ENCODE data around the gene PODXL.
A peak's percentile ranks its signal among the peaks of the same experiment; 100 is the strongest.

Gene PODXL

DNA sequence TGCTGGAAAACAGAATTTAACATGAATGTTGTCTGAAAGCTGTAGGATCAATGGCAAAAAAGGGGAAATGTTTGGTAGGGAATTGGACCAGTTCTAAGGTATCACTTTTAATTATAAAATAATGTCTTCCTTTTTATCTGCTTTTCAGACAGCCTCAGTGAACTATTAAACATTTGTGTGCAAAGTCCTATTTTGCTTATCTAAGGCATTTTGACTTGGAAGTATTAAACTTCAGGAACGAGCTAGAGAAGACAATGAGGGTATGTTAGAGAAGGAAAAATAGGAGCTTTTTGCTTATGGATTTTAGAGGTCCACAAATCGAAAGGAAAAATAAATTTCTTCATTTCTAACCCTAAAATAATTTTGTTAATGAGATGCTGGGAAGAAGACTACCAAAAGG is 63.3 kb downstream of the PODXL start:
- Histone ChIP-seq H3K4me3 (ENCODE audit: low read depth, low read length) (no peak overlapping the region), H3K27ac (peak overlapping the region; percentile 60), H3K36me3 (peaks cover 4% of the 10 kb centered on the region; the same call in 1 of the 2 replicates), H3K27me3 (ENCODE audit: insufficient read depth, low read depth, severe bottlenecking) (no peaks in the 10 kb centered on the region), H3K9me3 (ENCODE audit: severe bottlenecking) (no peaks in the 10 kb centered on the region)
- DNase-seq, result no peak
- TF ChIP-seq, protein P1, sequence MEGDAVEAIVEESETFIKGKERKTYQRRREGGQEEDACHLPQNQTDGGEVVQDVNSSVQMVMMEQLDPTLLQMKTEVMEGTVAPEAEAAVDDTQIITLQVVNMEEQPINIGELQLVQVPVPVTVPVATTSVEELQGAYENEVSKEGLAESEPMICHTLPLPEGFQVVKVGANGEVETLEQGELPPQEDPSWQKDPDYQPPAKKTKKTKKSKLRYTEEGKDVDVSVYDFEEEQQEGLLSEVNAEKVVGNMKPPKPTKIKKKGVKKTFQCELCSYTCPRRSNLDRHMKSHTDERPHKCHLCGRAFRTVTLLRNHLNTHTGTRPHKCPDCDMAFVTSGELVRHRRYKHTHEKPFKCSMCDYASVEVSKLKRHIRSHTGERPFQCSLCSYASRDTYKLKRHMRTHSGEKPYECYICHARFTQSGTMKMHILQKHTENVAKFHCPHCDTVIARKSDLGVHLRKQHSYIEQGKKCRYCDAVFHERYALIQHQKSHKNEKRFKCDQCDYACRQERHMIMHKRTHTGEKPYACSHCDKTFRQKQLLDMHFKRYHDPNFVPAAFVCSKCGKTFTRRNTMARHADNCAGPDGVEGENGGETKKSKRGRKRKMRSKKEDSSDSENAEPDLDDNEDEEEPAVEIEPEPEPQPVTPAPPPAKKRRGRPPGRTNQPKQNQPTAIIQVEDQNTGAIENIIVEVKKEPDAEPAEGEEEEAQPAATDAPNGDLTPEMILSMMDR (IDR thresholded peaks at IDR 0.05; ENCODE audit: low read depth, low read length), result no peak

DNA sequence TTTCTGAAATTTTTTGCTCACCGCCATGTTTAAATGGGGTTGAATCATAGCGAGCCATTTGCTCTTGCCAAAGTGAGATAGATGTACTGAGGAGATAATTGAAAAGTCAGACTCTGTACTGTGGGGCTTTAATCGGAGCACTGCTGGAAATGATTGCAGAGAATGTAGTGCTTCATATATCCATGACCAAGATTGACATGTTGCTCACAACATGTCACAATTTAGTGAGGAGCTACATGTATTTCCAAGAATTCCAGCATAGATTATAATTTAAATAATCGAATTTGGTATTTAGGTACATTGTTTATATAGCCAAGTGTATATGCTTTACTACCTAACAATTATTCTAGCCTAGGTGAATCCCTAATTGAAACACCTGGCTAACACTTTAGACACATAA is 66.5 kb downstream of the PODXL start:
- DNase-seq, result no peak
- TF ChIP-seq, protein P1 (IDR thresholded peaks at IDR 0.05; ENCODE audit: low read depth, low read length), result no peak
- no peak overlapping the region for H3K27ac ChIP-seq
- no peaks in the 10 kb centered on the region for H3K9me3 ChIP-seq (ENCODE audit: severe bottlenecking)
- no peak overlapping the region for H3K4me3 ChIP-seq (ENCODE audit: low read depth, low read length)
- no peaks in the 10 kb centered on the region for H3K36me3 ChIP-seq
- H3K27me3 ChIP-seq (ENCODE audit: insufficient read depth, low read depth, severe bottlenecking), result no peaks in the 10 kb centered on the region

DNA sequence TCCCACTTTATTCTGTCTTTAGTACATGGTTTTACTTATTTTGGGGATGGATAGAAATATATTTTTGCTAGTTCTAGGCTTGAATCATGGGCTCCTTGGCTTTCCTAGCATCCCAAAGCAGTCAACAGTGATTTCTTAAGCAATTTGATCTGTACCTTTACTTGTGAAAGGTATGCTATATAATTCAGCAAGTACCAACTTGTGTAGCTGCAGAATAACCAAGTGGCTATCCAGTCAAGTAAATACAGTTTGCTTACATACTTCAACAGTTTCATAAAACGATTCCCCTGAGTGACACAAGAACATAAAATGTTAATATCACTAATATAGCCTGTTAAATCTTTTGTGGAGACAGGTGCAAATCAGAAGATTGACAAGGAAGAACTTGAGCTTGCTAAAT is 67.2 kb downstream of the PODXL start:
- no peak overlapping the region for H3K4me3 ChIP-seq (ENCODE audit: low read depth, low read length)

DNA sequence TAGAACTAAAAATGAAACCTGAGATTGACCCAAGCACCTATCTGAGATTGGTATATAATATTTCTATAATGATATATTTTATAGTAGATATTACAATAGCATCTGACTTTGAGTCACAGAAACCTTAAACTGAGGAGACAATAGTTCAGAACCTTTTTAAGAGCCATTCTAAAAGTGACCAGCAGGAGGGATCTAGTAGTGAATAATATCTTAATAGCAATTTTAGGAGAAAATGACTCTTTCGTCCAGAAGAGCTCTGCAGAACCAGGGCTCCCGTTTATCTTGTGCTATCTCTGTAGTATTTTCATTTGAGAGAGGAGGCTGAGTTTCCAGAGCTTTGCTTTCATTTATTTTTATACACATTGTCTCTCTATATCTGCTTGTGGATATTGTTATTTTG is 68.1 kb downstream of the PODXL start:
- Histone ChIP-seq H3K27ac (no peak overlapping the region), H3K9me3 (ENCODE audit: severe bottlenecking) (no peaks in the 10 kb centered on the region), H3K4me3 (ENCODE audit: low read depth, low read length) (no peak overlapping the region), H3K27me3 (ENCODE audit: insufficient read depth, low read depth, severe bottlenecking) (no peaks in the 10 kb centered on the region), H3K36me3 (no peaks in the 10 kb centered on the region)
- TF ChIP-seq, protein P1 (IDR thresholded peaks at IDR 0.05; ENCODE audit: low read depth, low read length), result no peak
- no peak for DNase-seq

More for the DNA sequence above, 67.2 kb downstream of the PODXL start:
- Histone ChIP-seq H3K36me3 (no peaks in the 10 kb centered on the region), H3K27me3 (ENCODE audit: insufficient read depth, low read depth, severe bottlenecking) (no peaks in the 10 kb centered on the region), H3K9me3 (ENCODE audit: severe bottlenecking) (no peaks in the 10 kb centered on the region), H3K27ac (no peak overlapping the region)
- TF ChIP-seq, protein P1 (IDR thresholded peaks at IDR 0.05; ENCODE audit: low read depth, low read length), result no peak
- no peak for DNase-seq

DNA sequence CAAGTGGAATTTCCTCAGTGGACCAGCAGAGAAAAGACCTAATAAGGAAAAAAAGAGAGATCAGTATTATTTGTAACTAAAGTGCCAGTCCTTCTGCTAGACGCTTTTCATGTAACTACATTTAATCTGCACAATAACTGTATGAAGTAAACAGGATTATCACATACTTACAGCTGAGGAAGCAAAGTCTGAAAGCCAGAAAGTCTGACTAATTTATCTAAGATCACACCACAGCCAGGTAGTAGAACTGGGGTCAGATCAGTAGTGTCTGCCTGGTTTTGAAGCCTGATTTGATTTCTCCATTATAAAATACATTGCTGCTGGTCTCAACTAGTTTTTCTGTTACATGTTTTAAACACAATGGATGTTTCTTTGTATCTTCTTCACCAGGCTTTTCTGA is 69.2 kb downstream of the PODXL start:
- Histone ChIP-seq H3K27ac (peak overlapping the region; percentile 28; the same call in 1 of the 2 replicates), H3K27me3 (ENCODE audit: insufficient read depth, low read depth, severe bottlenecking) (no peaks in the 10 kb centered on the region), H3K9me3 (ENCODE audit: severe bottlenecking) (no peaks in the 10 kb centered on the region), H3K4me3 (ENCODE audit: low read depth, low read length) (no peak overlapping the region), H3K36me3 (no peaks in the 10 kb centered on the region)
- DNase-seq, result no peak
- TF ChIP-seq, protein P1 (IDR thresholded peaks at IDR 0.05; ENCODE audit: low read depth, low read length), result no peak

DNA sequence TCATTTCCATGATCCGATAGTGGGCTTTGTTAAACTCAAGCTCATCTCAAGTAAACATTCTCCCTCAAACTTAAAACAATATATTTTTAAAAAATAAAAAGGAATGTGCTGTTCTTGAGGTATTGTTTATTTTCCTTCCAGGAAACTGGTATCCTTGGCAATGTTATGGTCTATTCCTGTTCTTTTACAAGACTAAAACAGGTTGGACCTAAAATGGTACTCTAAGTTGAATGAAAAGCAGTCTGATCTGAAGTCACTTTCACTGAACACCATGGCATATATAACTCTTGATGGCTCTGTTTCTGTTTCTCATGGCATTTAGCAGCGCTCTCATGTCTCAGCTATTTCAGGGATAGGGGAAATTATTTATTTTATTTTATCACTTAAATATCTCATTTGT is 70.1 kb downstream of the PODXL start:
- Histone ChIP-seq H3K4me3 (ENCODE audit: low read depth, low read length) (no peak overlapping the region), H3K9me3 (ENCODE audit: severe bottlenecking) (no peaks in the 10 kb centered on the region), H3K27ac (no peak overlapping the region), H3K27me3 (ENCODE audit: insufficient read depth, low read depth, severe bottlenecking) (no peaks in the 10 kb centered on the region), H3K36me3 (no peaks in the 10 kb centered on the region)
- TF ChIP-seq, protein P1 (IDR thresholded peaks at IDR 0.05; ENCODE audit: low read depth, low read length), result no peak
- no peak for DNase-seq

All from WERI-Rb-1 (cell line).